ENCODE data around the gene DACH1. TPM values are rescaled to one million over a fixed set of nuclear protein-coding genes. Genes with fewer than 3 reads are reported as not detected.

The DACH1 gene
- total and polyA plus RNA-seq, 4 donors = 0.32 to 5.4 (median 0.50) TPM; not detected in 1

DNA sequence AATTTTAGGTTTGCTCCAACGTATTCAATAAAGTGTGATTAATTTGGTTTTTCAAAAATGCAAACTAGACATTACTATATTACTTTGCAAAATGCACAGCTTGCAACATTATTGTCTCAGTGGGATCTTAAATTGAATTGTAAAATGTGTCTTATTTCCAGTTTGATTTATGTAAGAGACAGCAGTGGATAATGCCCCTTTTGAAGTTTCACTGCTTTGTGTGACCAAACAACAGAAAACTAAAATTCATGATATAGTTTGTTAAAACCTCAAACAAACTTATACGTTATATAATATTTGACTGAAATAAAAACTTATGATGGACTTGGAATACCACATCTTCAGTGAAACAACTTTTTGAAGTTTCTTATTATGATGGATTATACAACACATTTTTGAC, 279.8 kb downstream of the DACH1 start:
- Histone ChIP-seq H3K27ac (ENCODE audit: low read depth in 1 of 2, low read length in 2 of 2) (no peak overlapping the region), H3K4me1 (ENCODE audit: control insufficient read depth in 1 of 2, insufficient read depth in 2 of 2, low read length in 2 of 2) (no peaks in the 10 kb centered on the region), H3K9me3 (ENCODE audit: control insufficient read depth, low read length) (no peaks in the 10 kb centered on the region), H3K36me3 (ENCODE audit: control insufficient read depth in 1 of 2, insufficient read depth in 2 of 2, low read length in 1 of 2) (no peaks in the 10 kb centered on the region), H3K27me3 (ENCODE audit: control insufficient read depth in 1 of 2, insufficient read depth in 2 of 2, low read length in 1 of 2) (no peaks in the 10 kb centered on the region), H3K4me3 (ENCODE audit: low read length in 2 of 2) (no peak overlapping the region)
- DNase-seq = no peak
- WGBS, 2 donors = 75 to 84% methylated on average over 2 of the region's 2 CpGs
- no peak for ATAC-seq (ENCODE audit: low FRiP score)
- intact Hi-C loops (cut with DNase I) = no loop called here

DNA sequence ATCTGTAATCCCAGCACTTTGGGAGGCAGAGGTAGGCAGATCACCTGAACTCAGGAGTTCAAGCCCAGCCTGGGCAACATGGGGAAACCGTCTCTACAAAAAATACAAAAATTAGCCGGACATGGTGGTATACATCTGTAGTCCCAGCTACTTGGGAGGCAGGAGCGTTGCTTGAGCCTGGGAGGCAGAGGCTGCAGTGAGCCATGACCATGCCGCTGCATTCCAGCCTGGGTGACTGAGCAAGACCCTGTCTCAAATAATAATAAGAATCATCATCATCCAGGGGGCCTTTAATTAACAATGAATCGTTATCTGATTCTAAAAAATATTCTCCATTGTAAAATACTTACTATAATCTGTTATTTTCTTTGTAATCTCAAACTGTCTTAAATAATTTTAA, 283.4 kb downstream of the DACH1 start:
- Histone ChIP-seq H3K4me1 (ENCODE audit: control insufficient read depth in 1 of 2, insufficient read depth in 2 of 2, low read length in 2 of 2) (no peaks in the 10 kb centered on the region), H3K27me3 (ENCODE audit: control insufficient read depth in 1 of 2, insufficient read depth in 2 of 2, low read length in 1 of 2) (no peaks in the 10 kb centered on the region), H3K9me3 (ENCODE audit: control insufficient read depth, low read length) (no peaks in the 10 kb centered on the region), H3K4me3 (ENCODE audit: low read length in 2 of 2) (no peak overlapping the region), H3K27ac (ENCODE audit: low read depth in 1 of 2, low read length in 2 of 2) (no peak overlapping the region), H3K36me3 (ENCODE audit: control insufficient read depth in 1 of 2, insufficient read depth in 2 of 2, low read length in 1 of 2) (no peaks in the 10 kb centered on the region)
- 70 to 75% methylated on average over 5 of the region's 5 CpGs for WGBS, 2 donors
- intact Hi-C loops (cut with DNase I) = no loop called here
- no peak for DNase-seq
- ATAC-seq (ENCODE audit: low FRiP score) = no peak

DNA sequence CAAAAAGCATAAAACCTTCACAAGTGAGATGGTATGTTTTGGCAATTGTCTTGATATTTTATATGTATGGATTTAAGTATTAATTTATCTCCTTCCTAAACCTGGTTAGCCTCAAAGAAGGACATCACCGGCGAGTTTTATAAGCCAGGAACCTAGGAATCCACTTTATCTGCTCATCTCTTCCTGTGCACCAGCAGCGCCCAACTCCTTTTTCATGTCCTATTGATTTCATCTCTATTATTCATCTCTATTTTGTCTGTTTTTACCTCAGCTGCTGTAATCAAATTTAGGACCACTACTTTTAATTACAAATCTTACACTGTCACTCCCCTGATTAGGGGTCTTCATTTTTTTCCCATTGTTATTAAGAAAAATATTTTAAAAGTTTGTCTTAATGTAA, 286.4 kb downstream of the DACH1 start:
- intact Hi-C loops (cut with DNase I) = no loop called here
- DNase-seq (no peak), ATAC-seq (ENCODE audit: low FRiP score) (no peak)
- Histone ChIP-seq H3K4me1 (ENCODE audit: control insufficient read depth in 1 of 2, insufficient read depth in 2 of 2, low read length in 2 of 2) (no peaks in the 10 kb centered on the region), H3K27me3 (ENCODE audit: control insufficient read depth in 1 of 2, insufficient read depth in 2 of 2, low read length in 1 of 2) (no peaks in the 10 kb centered on the region), H3K27ac (ENCODE audit: low read depth in 1 of 2, low read length in 2 of 2) (no peak overlapping the region), H3K4me3 (ENCODE audit: low read length in 2 of 2) (no peak overlapping the region), H3K9me3 (ENCODE audit: control insufficient read depth, low read length) (no peaks in the 10 kb centered on the region), H3K36me3 (ENCODE audit: control insufficient read depth in 1 of 2, insufficient read depth in 2 of 2, low read length in 1 of 2) (no peaks in the 10 kb centered on the region)
- WGBS, 2 donors = 86 to 88% methylated on average over 3 of the region's 3 CpGs

DNA sequence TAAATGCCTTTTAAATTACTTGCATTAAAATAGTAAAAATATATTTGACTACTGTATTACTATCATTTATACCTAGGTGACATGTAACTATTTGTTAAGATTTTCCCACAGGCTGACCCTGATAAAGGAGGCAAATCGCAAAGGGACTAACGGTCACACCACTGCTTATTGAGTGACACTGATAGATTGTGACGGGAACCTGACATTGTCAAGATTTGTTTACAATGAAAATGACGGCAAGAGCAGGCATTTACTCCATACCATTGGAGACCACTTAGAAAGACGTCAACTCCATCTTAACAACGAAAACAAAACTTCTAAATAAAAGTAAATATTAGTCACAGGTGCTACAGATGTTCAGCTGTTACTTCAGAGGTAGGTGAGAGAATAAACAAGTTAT, 289.0 kb downstream of the DACH1 start:
- H3K4me1 ChIP-seq (ENCODE audit: control insufficient read depth in 1 of 2, insufficient read depth in 2 of 2, low read length in 2 of 2) = no peaks in the 10 kb centered on the region

DNA sequence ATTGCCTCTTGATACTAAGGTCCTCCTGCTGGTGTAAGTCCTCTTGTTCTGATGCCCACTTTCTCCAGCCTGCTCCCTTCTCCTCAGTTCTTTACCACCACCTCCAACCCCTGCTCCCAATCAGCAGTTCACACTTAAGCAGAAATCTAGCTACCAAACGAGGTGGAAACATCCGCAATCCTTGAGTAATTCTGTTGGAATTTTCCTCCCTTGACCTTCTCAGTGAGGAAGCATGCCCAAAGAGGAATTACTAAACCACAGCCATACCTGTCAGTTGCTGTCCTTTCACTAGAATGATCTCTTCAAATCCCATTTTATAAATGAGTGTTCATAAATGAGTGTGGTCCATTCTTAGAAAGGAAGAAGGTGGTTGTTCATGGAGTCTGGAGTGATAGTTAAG, 289.9 kb downstream of the DACH1 start:
- no peak for DNase-seq
- H3K27ac ChIP-seq (ENCODE audit: low read depth in 1 of 2, low read length in 2 of 2) = no peak overlapping the region
- intact Hi-C loops (cut with DNase I) = no loop called here
- peak; percentile 26 for ATAC-seq (ENCODE audit: low FRiP score)
- H3K4me1 ChIP-seq (ENCODE audit: control insufficient read depth in 1 of 2, insufficient read depth in 2 of 2, low read length in 2 of 2) = no peaks in the 10 kb centered on the region
- WGBS, 2 donors = 70 to 80% methylated on average over 2 of the region's 2 CpGs
- H3K27me3 ChIP-seq (ENCODE audit: control insufficient read depth in 1 of 2, insufficient read depth in 2 of 2, low read length in 1 of 2) = no peaks in the 10 kb centered on the region
- H3K9me3 ChIP-seq (ENCODE audit: control insufficient read depth, low read length) = no peaks in the 10 kb centered on the region
- H3K4me3 ChIP-seq (ENCODE audit: low read length in 2 of 2) = no peak overlapping the region
- no peaks in the 10 kb centered on the region for H3K36me3 ChIP-seq (ENCODE audit: control insufficient read depth in 1 of 2, insufficient read depth in 2 of 2, low read length in 1 of 2)

More for the DNA sequence above, 289.0 kb downstream of the DACH1 start:
- Histone ChIP-seq H3K4me3 (ENCODE audit: low read length in 2 of 2) (no peak overlapping the region), H3K27me3 (ENCODE audit: control insufficient read depth in 1 of 2, insufficient read depth in 2 of 2, low read length in 1 of 2) (no peaks in the 10 kb centered on the region), H3K36me3 (ENCODE audit: control insufficient read depth in 1 of 2, insufficient read depth in 2 of 2, low read length in 1 of 2) (no peaks in the 10 kb centered on the region), H3K9me3 (ENCODE audit: control insufficient read depth, low read length) (no peaks in the 10 kb centered on the region), H3K27ac (ENCODE audit: low read depth in 1 of 2, low read length in 2 of 2) (no peak overlapping the region)
- ATAC-seq (ENCODE audit: low FRiP score) (no peak), DNase-seq (no peak)
- intact Hi-C loops (cut with DNase I) = no loop called here
- 46 to 48% methylated on average over 6 of the region's 6 CpGs for WGBS, 2 donors

DNA sequence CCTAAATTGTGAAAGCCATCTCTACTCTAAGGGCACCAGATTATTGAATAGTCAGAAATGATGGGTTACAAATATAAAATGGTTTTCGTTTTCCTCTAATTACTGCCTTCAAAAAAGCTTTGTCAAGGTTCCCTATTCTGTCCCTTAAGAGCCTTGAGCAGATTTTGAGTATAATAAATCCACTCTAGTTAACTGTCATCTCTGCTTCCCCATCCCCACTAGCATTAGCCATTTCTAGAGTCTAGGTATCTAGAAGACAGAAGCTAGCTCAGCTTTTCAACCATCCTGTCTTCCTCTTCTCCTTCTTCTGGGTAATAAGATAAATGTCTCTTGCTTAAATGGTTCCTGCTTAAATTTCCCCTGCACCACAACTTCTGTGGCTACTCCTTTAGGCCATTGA, 290.4 kb downstream of the DACH1 start:
- Histone ChIP-seq H3K27me3 (ENCODE audit: control insufficient read depth in 1 of 2, insufficient read depth in 2 of 2, low read length in 1 of 2) (no peaks in the 10 kb centered on the region), H3K4me1 (ENCODE audit: control insufficient read depth in 1 of 2, insufficient read depth in 2 of 2, low read length in 2 of 2) (no peaks in the 10 kb centered on the region), H3K36me3 (ENCODE audit: control insufficient read depth in 1 of 2, insufficient read depth in 2 of 2, low read length in 1 of 2) (no peaks in the 10 kb centered on the region), H3K9me3 (ENCODE audit: control insufficient read depth, low read length) (no peaks in the 10 kb centered on the region), H3K27ac (ENCODE audit: low read depth in 1 of 2, low read length in 2 of 2) (no peak overlapping the region), H3K4me3 (ENCODE audit: low read length in 2 of 2) (no peak overlapping the region)
- WGBS, 2 donors = 70 to 73% methylated on average over 1 of the region's 1 CpG
- ATAC-seq (ENCODE audit: low FRiP score) (no peak), DNase-seq (no peak)
- intact Hi-C loops (cut with DNase I) = no loop called here

DNA sequence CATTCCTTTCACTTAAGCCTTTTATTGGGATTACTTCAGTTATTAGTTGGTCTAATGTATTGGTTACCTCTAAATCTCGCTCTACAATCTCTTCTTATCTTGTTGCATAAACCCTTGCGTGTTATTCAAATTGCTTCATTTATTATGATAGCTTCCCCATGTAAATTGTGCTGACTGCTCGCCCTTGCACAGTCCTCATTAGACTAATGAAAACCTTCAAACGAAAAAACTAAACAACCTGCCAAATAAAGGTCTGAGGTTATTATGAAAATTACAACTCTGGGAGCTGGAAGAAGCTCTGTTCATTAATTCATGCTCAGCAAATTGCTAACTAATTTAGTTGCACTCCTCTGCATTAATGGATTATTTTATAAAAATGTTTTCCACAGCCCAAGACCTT, 320.1 kb downstream of the DACH1 start:
- intact Hi-C loops (cut with DNase I) = no loop called here
- DNase-seq (no peak), ATAC-seq (ENCODE audit: low FRiP score) (no peak)
- Histone ChIP-seq H3K27me3 (ENCODE audit: control insufficient read depth in 1 of 2, insufficient read depth in 2 of 2, low read length in 1 of 2) (no peaks in the 10 kb centered on the region), H3K9me3 (ENCODE audit: control insufficient read depth, low read length) (no peaks in the 10 kb centered on the region), H3K27ac (ENCODE audit: low read depth in 1 of 2, low read length in 2 of 2) (no peak overlapping the region), H3K4me1 (ENCODE audit: control insufficient read depth in 1 of 2, insufficient read depth in 2 of 2, low read length in 2 of 2) (no peaks in the 10 kb centered on the region), H3K36me3 (ENCODE audit: control insufficient read depth in 1 of 2, insufficient read depth in 2 of 2, low read length in 1 of 2) (no peaks in the 10 kb centered on the region), H3K4me3 (ENCODE audit: low read length in 2 of 2) (no peak overlapping the region)
- WGBS, 2 donors = 64 to 73% methylated on average over 4 of the region's 4 CpGs

DNA sequence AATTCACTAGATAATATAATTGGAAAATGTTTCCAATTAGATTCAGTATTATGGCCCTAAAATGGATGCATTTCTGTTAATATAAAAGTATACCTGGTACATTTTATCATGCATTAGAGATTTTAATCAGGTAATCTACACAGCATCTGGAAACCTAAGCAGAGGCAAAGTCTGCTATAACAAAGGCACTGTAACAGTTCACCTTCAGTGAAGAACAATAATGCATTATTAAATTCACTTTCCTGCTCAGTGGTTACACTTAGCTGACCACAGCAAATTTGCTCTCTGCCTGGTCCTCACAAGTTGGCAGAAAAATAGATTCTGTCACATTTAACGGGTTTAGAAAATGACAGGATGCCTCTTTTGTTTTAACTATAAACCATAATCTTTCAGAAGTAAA, 326.9 kb downstream of the DACH1 start:
- H3K9me3 ChIP-seq (ENCODE audit: control insufficient read depth, low read length) = no peaks in the 10 kb centered on the region
- H3K27me3 ChIP-seq (ENCODE audit: control insufficient read depth in 1 of 2, insufficient read depth in 2 of 2, low read length in 1 of 2) = no peaks in the 10 kb centered on the region
- DNase-seq = no peak
- intact Hi-C loops (cut with DNase I) = no loop called here
- no peaks in the 10 kb centered on the region for H3K36me3 ChIP-seq (ENCODE audit: control insufficient read depth in 1 of 2, insufficient read depth in 2 of 2, low read length in 1 of 2)
- no peak overlapping the region for H3K4me3 ChIP-seq (ENCODE audit: low read length in 2 of 2)
- no peak for ATAC-seq (ENCODE audit: low FRiP score)
- no peaks in the 10 kb centered on the region for H3K4me1 ChIP-seq (ENCODE audit: control insufficient read depth in 1 of 2, insufficient read depth in 2 of 2, low read length in 2 of 2)
- no peak overlapping the region for H3K27ac ChIP-seq (ENCODE audit: low read depth in 1 of 2, low read length in 2 of 2)
- 26 to 59% methylated on average over 1 of the region's 1 CpG for WGBS, 2 donors

DNA sequence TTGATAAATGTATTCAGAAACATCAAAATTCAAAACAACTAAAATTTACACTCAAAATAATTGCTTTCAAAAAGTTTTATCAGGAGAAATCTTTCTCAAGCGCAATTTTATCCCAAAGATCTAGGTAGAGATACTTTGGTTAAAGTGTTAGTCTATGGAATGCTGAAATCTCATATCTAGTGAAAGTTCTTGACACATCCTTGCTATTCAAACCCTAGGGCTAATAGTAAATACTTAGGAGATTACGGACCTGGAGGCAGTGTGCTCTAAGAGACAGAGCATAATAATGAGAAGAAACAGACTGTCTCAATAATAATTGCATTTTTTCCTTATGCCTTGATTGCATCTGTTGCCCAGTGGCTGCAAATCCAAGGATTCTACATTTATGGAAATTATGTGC, 330.8 kb downstream of the DACH1 start:
- H3K4me3 ChIP-seq (ENCODE audit: low read length in 2 of 2) = no peak overlapping the region
- WGBS, 2 donors = 87 to 90% methylated on average over 2 of the region's 2 CpGs
- no peak for DNase-seq
- H3K4me1 ChIP-seq (ENCODE audit: control insufficient read depth in 1 of 2, insufficient read depth in 2 of 2, low read length in 2 of 2) = no peaks in the 10 kb centered on the region
- H3K9me3 ChIP-seq (ENCODE audit: control insufficient read depth, low read length) = no peaks in the 10 kb centered on the region
- no peak overlapping the region for H3K27ac ChIP-seq (ENCODE audit: low read depth in 1 of 2, low read length in 2 of 2)
- no peaks in the 10 kb centered on the region for H3K36me3 ChIP-seq (ENCODE audit: control insufficient read depth in 1 of 2, insufficient read depth in 2 of 2, low read length in 1 of 2)
- intact Hi-C loops (cut with DNase I) = no loop called here
- no peak for ATAC-seq (ENCODE audit: low FRiP score)
- H3K27me3 ChIP-seq (ENCODE audit: control insufficient read depth in 1 of 2, insufficient read depth in 2 of 2, low read length in 1 of 2) = no peaks in the 10 kb centered on the region

Data from aorta (tissue), 5 donors.